GM19193 (cell line): ENCODE measurements around the gene CFDP1.

Source experiments
- POLR2A ChIP-seq: IDR thresholded peaks from 4 replicates; pipeline ENCODE4 v1.6.1; 2011; ENCODE audit not compliant: insufficient read depth, insufficient read length; ENCODE audit errors: extremely low read depth

CFDP1 gene

DNA sequence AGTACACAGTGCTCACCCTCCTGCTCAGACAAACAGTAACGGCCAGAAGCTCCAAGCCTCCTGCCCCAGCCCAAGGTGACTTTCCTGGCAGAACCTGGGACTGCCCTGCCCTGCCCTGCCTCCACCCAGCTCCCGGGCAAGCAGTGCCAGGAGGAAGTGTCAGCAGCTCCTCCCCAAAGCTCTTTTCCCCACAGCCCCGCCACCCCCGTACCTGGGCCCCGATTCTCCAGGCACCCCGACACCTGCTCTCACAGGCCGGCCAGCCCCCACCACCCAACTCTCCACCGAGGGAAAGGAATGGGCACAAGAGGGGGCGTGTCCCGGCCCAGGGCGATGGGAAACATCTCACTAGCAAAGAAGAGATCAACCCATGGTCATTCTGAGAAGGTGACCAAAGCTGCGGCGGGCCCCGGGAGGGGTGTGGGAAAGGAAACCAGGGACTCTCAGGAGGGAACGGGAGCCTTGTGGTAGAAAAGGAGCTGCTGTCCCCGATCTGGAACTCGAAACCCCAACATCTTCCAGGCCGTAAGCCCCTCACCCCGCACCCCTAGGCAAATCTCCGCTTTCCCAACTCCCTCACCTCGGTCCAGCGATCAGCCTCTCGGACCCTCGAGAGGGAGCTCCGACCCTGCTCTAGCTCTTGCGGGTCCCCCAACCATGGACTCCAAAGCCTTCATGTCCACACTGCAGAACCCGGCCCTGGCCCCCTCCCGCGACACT, 183.1 kb downstream of the CFDP1 start:
- TF ChIP-seq POLR2A: no peak

DNA sequence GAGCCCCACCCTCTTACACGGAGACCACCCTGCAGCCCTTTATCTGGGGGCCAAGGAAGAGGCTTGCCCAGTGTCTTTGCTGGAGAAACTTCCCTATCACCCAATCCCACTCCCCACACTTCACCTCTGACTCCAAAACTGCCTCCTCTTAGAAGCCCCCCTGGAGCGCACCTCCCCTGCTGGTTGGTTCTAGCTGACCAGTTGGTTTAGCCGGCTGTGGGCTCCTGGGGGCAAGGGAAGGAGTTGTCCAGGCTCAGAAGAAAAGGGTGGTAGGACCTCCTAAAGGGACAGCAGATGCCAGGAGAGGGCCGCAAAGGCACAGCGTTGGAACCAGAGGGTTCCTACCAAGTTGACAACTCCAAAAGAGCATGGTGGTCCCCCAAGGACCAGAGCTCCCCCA, 183.9 kb downstream of the CFDP1 start:
- TF ChIP-seq POLR2A: no peak

DNA sequence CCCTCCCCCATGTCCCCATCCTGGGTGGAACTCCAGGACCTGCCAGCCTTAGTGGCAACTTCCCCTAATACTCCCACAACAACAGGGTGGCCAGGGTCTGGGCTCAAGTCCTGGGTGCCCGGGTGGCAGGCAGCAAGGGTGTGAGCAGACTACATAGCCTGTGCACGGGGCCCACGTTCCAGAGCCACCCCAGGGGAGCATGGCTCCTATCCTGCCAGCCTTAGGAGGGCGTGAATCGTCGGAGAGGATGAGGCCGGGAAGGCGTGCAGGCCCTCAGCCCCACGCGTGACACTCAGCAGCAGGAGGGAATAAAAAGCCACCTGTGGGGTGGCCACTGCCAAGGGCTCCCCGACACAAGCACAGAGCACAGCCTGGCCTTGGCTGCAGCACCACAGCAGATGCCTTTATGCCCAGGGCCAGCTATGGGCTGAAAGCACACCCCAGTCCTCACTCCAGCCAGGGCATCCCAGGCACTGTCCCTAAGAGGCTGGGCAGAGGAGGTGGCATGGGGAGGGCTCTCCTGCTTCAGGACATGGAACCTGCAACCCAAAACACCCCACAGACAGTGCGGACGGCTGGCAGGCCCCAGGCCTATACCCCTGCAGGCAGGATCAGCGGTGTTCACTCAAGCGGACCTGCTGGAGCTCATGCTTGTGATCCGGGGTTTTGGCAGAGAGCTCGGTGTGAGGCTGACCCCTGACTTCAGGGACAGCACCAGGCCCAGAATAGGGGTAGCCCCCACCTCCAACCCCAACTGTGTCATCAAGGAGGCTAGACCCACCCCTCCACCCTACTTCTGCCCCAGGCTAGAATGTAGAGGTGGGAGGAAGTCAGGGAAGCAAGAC, 184.5 kb downstream of the CFDP1 start:
- no peak for TF ChIP-seq POLR2A

DNA sequence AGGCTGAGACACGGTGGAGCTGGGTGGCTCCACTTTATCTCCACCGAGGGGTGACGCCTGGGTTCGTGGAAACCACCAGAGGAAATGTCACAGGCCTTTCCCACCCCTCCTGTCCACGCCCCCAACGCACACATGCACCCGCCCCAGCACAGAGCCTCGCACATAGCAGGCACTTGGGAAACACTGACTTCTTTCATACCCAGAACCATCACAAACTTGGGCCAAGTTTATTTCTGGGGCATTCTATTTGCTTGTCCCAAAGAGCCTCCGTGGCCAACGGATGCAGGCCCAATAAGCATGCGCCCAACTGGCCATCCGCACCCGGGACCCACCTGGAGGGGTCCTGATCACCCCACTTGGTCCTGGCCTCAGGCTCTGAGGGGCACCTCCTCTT, 185.2 kb downstream of the CFDP1 start:
- no peak for TF ChIP-seq POLR2A

DNA sequence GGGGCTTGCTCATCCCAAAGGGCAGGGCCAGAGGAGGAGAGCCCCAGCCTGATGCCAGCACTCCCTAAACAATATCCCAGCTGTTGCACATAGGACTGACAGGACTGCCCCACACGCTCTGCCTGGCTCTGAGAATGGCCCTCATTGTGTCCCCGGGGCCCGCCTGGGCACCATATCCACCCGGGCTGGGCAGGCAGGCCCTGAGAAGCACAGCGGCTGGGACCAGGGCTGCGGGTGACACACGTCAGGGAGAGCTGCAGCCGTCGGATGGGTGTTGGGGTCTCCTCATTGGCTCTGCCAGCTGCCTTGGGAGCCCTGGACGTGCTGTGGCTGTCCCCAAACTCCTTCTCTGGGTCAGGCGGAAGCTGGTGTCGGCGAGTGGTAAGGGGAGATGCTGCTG, 186.1 kb downstream of the CFDP1 start:
- TF ChIP-seq POLR2A: no peak

DNA sequence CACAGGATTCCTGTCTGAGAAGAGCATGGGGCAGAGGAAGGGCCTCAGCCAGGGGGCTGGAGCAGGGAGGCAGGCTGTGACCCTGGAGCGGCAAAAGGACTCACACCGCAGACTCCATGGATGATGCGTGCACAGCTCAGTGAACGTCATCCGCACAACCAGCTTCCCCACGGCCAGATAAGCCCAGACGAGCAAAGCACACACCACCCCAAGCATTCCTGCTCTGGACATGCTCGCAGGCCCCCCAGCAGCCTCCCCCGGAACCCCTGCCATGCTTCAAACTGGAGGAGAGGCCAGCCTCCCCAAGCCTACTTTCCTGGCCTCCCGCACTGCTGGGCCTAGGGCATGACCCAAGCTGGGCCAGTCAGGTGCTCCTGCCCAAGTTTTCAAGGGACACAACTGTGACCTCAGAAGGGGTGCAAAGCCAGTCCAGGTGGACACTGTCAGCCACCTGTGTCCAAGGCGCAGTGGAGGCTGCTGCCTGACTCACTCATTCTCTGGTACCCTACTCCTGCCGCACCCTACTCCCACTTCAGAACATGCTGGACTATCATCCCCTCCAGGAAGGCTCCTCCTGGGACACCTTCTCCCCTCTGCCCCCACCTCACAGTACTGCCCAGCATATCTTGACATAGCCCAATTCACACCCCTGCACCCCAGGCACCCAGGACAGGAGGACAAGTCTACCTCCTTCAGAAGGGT, 186.6 kb downstream of the CFDP1 start:
- TF ChIP-seq POLR2A: no peak

DNA sequence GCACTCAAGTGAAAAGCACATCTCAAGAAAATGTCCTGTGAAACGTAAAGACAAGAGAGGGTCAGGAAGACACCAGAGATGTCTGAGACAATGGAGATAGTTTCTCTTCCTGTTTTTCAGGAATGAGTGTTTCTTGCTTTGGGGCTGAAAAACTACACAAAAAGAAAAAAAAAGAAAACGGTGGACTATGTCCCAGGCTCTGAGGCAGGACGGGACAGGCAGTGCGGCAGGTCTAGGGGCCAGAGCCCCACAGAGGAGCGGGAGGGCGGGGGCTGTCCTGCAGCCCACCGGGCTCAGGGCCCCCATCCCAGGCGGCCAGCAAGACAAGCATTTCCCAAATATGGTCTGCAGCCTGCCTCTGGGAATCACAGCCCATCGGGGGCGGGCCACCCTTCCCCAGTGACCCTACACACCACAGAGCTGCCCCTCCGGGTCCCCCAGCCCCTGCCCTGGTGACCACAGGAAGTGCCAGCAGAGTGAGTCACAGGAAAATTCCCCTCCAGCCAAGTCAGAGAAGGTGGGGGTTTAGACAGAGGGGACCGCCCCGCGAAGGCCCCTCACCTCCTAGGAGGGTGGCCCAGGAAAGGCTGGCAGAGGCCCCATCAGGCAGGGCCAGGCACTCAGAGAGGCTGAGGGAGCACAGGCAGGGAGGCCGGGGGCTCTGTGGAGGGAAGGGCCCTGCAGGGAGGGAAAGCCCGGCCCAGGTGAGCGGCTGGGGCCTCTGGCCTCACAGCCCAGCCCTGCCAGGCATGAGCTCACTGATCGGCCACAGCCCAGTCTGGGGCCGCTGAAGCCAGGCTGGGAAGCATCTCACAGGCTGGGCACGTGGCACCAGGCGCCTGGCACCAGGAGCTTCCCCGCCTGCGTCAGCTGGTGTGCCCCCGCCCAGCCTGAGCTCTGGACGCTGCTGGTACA, 188.2 kb downstream of the CFDP1 start:
- no peak for TF ChIP-seq POLR2A

DNA sequence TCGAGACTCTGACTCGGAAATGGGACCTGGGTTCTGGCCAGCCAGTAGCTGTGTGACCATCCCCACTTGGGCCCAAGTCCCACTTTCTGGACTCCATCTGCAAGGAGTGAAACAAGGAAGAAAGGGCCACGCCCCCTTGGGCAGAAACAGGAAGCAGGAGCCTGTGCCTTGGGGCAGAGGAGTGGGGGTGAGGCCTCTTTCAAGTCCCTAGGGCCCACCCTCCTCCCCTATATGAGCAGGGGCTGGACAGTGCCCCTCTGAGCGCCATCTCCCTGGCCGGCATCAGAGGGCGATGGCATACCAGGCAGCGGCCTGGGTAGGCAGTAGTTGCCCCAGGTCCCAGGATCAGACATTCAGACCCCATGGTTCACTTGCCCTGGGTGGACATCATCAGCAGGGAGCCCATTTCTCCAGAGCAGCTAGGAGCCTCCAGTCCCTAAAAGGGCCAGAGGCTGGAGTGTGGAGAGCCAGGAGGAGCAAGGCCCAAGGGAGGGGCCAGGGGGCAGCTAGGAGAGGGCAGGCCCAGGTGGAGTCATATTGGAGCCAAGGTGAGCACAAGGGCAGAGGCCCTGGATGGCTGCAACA, 189.0 kb downstream of the CFDP1 start:
- TF ChIP-seq POLR2A: no peak
